Osteocyte (in vitro differentiated cells): ENCODE data around the gene C11orf16. TPM values are rescaled to one million over a fixed set of nuclear protein-coding genes. Genes with fewer than 3 reads are reported as not detected.

Source experiments
- total RNA-seq: library from RNA; stranded (reverse); gene quantifications from 2 replicates; pipeline ENCODE4 v1.2.1, GENCODE V29; 2021

The C11orf16 gene
- total RNA-seq, 1 donor from 2014 or later = not detected

Other genes starting within 250 kb of the C11orf16 start
- 28.8 and 32.6 TPM in 2 replicates for gene AKIP1, start 21.8 kb downstream of the C11orf16 start, total RNA-seq
- not detected in 2 replicates for gene ASCL3, start 10.1 kb upstream of the C11orf16 start, total RNA-seq
- gene TMEM9B, start 31.5 kb upstream of the C11orf16 start, total RNA-seq = 33.4 and 35.9 TPM in 2 replicates
- gene NRIP3, start 71.1 kb upstream of the C11orf16 start, total RNA-seq = 0.97 and 1.1 TPM in 2 replicates
- 1.9 and 3.3 TPM in 2 replicates for gene SCUBE2, start 158.7 kb upstream of the C11orf16 start, total RNA-seq